Astrocyte (in vitro differentiated cells and primary cell): ENCODE data around the gene THRB.

ENCODE experiments used
- EZH2 ChIP-seq: IDR thresholded peaks from 2 replicates; pipeline ENCODE4 v1.6.1; 2012; ENCODE audit warnings: mild to moderate bottlenecking, low read length, inconsistent platforms; ENCODE audit not compliant: insufficient read depth
- TF ChIP-seq, protein P1 (sequence below): IDR thresholded peaks from 2 replicates; pipeline ENCODE4 v1.5.1; 2011; ENCODE audit warnings: low read depth, mild to moderate bottlenecking, inconsistent platforms, low read length, moderate library complexity; ENCODE audit not compliant: insufficient read depth

DNA sequence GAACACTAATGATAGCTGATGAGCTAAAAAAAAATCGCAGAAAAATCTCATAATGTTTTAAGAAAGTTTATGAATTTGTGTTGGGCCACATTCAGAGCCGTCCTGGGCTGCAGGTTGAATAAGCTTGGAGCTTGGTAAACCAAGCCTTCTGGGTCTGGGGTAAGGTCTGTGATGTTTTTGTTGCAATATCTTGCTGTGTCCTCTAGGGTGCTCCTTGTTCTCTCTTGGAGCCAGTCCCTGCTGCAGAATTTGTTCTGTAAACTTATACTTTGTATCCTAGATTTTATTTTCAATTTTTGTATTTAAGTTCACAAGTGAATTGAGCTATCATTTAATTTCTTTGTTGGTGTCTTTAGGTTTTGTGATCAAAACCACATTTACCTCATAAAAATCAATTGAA is 405.9 kb downstream of the THRB start:
- no peak for TF ChIP-seq EZH2
- TF ChIP-seq, protein P1, sequence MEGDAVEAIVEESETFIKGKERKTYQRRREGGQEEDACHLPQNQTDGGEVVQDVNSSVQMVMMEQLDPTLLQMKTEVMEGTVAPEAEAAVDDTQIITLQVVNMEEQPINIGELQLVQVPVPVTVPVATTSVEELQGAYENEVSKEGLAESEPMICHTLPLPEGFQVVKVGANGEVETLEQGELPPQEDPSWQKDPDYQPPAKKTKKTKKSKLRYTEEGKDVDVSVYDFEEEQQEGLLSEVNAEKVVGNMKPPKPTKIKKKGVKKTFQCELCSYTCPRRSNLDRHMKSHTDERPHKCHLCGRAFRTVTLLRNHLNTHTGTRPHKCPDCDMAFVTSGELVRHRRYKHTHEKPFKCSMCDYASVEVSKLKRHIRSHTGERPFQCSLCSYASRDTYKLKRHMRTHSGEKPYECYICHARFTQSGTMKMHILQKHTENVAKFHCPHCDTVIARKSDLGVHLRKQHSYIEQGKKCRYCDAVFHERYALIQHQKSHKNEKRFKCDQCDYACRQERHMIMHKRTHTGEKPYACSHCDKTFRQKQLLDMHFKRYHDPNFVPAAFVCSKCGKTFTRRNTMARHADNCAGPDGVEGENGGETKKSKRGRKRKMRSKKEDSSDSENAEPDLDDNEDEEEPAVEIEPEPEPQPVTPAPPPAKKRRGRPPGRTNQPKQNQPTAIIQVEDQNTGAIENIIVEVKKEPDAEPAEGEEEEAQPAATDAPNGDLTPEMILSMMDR: peak; percentile 36
